ENCODE data around the gene EIF4G2. TPM values are rescaled to one million over a fixed set of nuclear protein-coding genes. Genes with fewer than 3 reads are reported as not detected.
"Not testable (repeated sequence)": the region's sequence is repeated elsewhere in the genome, so short reads cannot be mapped to it uniquely, and the experiment has no call there.

Gene EIF4G2
- total RNA-seq, 2 donors from 2014 or later: 997 to 1,080 TPM

GRCh38 chr11:10829139-10829538 lies 20.4 kb upstream of the EIF4G2 start:
- H3K27me3 Mint-ChIP-seq: peaks cover 0 to 2% of the 10 kb centered on the region in 2 donors
- ATAC-seq (no peak), DNase-seq (ENCODE audit: low spot score) (no peak)
- peaks cover 0 to 6% of the 10 kb centered on the region in 2 donors for H3K4me1 Mint-ChIP-seq (ENCODE audit: low read depth in 2 of 2)
- H3K9me3 Mint-ChIP-seq: no peaks in the 10 kb centered on the region
- no peak overlapping the region for H3K27ac Mint-ChIP-seq
- H3K4me3 Mint-ChIP-seq: no peak overlapping the region
- H3K36me3 Mint-ChIP-seq: no peaks in the 10 kb centered on the region

GRCh38 chr11:10828402-10828801 lies 19.7 kb upstream of the EIF4G2 start:
- no peaks in the 10 kb centered on the region for H3K36me3 Mint-ChIP-seq
- H3K4me1 Mint-ChIP-seq (ENCODE audit: low read depth in 2 of 2): peaks cover 0 to 6% of the 10 kb centered on the region in 2 donors
- peaks cover 0 to 2% of the 10 kb centered on the region in 2 donors for H3K27me3 Mint-ChIP-seq
- DNase-seq (ENCODE audit: low spot score): no peak
- H3K27ac Mint-ChIP-seq: no peak overlapping the region
- no peak overlapping the region for H3K4me3 Mint-ChIP-seq
- H3K9me3 Mint-ChIP-seq: no peaks in the 10 kb centered on the region
- no peak for ATAC-seq

DNA sequence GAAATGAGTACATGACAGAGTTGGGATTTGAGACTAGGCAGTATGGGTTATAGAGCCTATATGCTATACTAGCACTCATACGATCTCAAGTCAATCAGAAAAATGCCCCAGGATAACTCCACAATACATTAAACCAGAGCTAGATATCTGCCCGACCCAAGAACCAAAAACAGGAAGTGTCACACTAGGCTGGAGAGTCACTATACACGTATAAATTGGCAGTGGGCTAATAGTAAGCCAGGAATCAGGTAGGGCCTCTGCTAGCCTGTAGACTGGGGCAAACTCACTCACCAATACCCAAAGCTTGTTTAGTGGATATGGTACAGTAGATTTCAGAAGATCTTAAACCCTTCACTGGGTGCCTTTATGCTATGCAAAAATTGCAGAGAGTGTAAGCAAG lies 16.2 kb upstream of the EIF4G2 start:
- Mint-ChIP-seq H3K36me3 (no peaks in the 10 kb centered on the region), H3K4me1 (ENCODE audit: low read depth in 2 of 2) (peaks cover 0 to 6% of the 10 kb centered on the region in 2 donors), H3K27me3 (no peaks in the 10 kb centered on the region), H3K4me3 (no peak overlapping the region), H3K27ac (no peak overlapping the region), H3K9me3 (no peaks in the 10 kb centered on the region)
- ATAC-seq (no peak), DNase-seq (ENCODE audit: low spot score) (no peak)

DNA sequence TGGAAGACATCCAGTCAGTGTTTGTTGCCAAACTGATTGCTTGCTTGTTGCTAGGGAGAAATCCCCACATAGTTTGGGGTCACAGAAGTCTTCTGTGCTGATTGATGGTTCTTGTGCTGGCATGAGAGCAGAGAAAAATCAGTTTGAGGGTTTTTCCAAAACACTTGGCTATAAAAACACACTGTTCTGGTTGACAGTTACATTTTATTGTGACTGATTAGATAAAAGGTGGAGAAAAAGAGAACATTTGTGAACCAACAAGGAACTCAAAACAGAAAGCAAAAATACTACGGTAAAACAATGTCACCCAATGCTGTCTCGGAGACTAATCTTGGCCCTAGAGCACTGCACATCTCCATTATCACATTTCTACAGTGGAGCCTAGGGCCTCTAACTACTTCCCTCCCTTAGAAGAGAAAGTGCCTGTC lies 14.4 kb upstream of the EIF4G2 start:
- Mint-ChIP-seq H3K36me3 (no peaks in the 10 kb centered on the region), H3K4me1 (ENCODE audit: low read depth in 2 of 2) (peaks cover 0 to 6% of the 10 kb centered on the region in 2 donors), H3K4me3 (no peak overlapping the region), H3K27ac (no peak overlapping the region), H3K9me3 (no peaks in the 10 kb centered on the region), H3K27me3 (no peaks in the 10 kb centered on the region)
- ATAC-seq: no peak
- no peak for DNase-seq (ENCODE audit: low spot score)

DNA sequence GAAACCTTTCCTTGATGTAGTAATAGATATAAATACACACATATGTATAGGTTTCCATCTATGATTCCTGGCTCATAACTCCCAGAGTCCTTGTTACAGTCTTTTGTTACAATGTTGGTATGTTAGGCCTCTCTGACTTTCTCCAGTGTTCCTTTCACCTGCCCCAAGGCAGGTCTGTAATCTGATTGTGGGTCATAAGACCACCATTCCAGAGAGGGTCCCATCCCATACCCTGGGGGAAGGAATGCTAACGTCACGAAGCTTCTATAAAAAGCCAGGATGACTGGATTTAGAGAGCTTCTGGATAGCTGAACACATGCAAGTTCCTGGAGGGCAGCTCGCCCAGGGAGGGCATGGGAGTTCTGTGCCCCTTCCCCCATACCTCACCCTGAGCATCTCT lies 13.8 kb upstream of the EIF4G2 start:
- DNase-seq (ENCODE audit: low spot score); H3K4me1 Mint-ChIP-seq (ENCODE audit: low read depth in 2 of 2); H3K27ac Mint-ChIP-seq; H3K4me3 Mint-ChIP-seq; H3K9me3 Mint-ChIP-seq; ATAC-seq; H3K36me3 Mint-ChIP-seq; H3K27me3 Mint-ChIP-seq: not testable (repeated sequence)

DNA sequence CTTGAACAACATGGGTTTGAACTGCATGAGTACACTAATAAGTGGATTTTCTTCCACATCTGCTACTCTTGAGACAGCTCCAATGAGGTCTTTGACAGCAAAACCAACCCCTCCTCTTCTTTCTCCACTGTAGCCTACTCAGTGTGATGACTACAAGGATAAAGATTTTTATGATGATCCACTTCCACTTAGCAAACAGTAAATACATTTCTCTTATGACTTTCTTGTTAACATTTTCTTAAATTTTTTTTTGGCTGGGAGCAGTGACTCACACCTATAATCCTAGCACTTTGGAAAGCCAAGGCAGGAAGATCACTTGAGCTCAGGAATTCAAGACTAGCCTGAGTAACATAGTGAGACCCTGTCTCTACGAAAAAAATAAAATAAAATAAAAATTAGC lies 9.9 kb upstream of the EIF4G2 start:
- no peak overlapping the region for H3K27ac Mint-ChIP-seq
- no peaks in the 10 kb centered on the region for H3K9me3 Mint-ChIP-seq
- no peak for ATAC-seq
- H3K27me3 Mint-ChIP-seq: peaks cover 15 to 20% of the 10 kb centered on the region in 2 donors
- DNase-seq (ENCODE audit: low spot score): no peak
- H3K36me3 Mint-ChIP-seq: no peaks in the 10 kb centered on the region
- H3K4me3 Mint-ChIP-seq: no peak overlapping the region
- H3K4me1 Mint-ChIP-seq (ENCODE audit: low read depth in 2 of 2): peaks cover 0 to 7% of the 10 kb centered on the region in 2 donors

GRCh38 chr11:10813945-10814344 lies 5.2 kb upstream of the EIF4G2 start:
- no peaks in the 10 kb centered on the region for H3K36me3 Mint-ChIP-seq
- DNase-seq (ENCODE audit: low spot score): no peak
- ATAC-seq: no peak
- H3K27me3 Mint-ChIP-seq: peaks cover 20 to 23% of the 10 kb centered on the region in 2 donors
- H3K9me3 Mint-ChIP-seq: no peaks in the 10 kb centered on the region
- no peak overlapping the region for H3K27ac Mint-ChIP-seq
- no peak overlapping the region for H3K4me3 Mint-ChIP-seq
- peaks cover 9 to 18% of the 10 kb centered on the region in 2 donors for H3K4me1 Mint-ChIP-seq (ENCODE audit: low read depth in 2 of 2)

DNA sequence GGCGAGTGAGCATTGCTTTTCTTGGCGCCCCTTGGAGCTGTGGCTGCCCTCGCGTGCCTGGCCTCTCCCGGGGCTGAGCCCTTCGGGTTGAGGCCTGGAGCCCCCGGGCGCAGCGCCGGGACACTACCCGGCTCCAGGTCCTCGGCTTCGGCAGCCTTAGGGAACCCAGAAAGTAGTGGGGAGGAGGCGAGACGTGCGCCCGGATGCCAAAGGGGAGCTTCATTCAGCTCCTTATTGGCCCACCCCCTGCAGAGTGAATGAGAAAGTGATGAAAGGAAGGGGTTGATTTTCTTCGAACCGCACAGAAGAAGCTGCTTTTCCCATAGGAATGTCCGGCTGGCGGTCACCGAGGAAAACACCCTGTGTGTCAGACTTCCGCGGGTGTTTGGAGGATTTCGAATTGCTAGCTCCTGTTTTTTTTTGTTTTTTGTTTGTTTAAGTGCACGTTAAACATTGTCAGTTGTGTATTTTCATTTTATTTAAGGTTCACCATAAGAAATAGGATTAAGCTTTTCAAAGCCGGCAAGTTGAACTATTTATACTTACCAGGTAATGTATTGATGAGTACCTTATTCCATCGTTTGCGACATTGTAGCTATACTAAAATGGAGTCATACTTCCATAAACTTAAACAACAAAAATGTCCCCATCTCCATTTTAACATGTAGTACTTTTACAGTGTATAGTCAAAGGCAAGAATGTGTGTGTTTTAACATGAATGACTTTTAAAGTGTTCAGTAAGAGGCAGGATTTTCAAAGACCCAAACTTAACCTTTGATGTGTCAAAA lies 841 bp upstream of the EIF4G2 start:
- Mint-ChIP-seq H3K36me3 (peaks cover 27% of the 10 kb centered on the region), H3K4me1 (ENCODE audit: low read depth in 2 of 2) (peaks cover 29 to 40% of the 10 kb centered on the region in 2 donors), H3K9me3 (no peaks in the 10 kb centered on the region), H3K4me3 (peak overlapping the region; percentile 92), H3K27me3 (peaks cover 8 to 16% of the 10 kb centered on the region in 2 donors), H3K27ac (peak overlapping the region; percentile 92 to 97)
- DNase-seq (ENCODE audit: low spot score) (peak; percentile 65), ATAC-seq (peak; percentile 7 to 34)

DNA sequence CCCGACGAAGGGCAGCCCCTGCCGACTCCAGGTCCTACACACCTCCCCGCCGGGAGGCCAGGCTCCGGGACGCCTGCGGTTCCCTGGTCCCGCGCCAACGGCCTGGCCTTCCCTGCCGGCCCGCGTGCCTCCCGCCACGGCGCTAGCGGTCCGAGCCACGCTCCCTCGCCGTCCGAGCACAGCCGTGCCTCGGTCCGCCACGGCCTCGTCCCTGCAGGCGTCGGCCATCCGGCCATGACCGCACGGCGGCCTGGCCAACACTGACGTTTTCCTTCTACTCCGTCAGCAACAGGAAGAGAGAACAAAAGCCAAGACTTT lies 532 bp downstream of the EIF4G2 start:
- ATAC-seq: no peak
- Mint-ChIP-seq H3K36me3 (peaks cover 41% of the 10 kb centered on the region), H3K4me3 (peak overlapping the region; percentile 92), H3K27me3 (peaks cover 0 to 8% of the 10 kb centered on the region in 2 donors), H3K9me3 (no peaks in the 10 kb centered on the region), H3K27ac (peak overlapping the region; percentile 92 to 97), H3K4me1 (ENCODE audit: low read depth in 2 of 2) (peaks cover 40 to 45% of the 10 kb centered on the region in 2 donors)
- DNase-seq (ENCODE audit: low spot score): no peak

DNA sequence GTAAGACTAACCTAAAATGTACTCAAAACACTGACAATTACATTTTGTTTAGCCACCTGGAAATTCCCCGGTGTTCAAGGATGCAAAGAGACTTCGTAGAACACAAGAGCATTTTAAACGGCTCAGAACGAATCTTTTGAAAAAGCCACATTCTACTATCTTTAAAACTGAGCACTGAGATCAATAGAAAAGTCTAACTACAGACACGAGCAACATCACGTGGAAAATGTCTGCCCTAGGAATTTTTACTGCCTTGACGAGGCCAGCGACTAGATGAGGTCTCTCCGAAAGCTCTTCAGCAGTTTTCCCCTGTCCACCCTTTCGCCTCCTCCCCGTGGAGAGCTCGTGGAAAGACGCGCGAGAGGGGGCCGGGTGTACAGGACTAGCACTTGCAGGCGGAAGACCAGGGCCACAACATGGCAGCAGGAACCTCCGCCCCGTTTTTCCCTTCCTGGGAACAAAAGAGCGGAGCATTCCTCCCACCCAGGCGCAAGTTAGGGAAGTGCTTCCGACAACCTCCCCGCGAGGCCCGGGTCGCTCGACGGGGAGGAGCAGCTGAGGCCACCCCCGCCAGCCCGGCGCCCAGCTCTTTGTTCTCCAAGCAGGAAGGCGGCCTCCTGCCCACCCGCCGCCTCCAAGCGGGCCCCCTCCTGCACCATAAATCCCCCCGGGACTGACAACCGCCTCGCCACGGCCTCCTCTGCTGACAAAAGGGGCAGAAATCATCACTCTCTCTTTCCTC lies 1.1 kb downstream of the EIF4G2 start:
- Mint-ChIP-seq H3K36me3 (peaks cover 42% of the 10 kb centered on the region), H3K27ac (peak overlapping the region; percentile 92 to 97), H3K9me3 (no peaks in the 10 kb centered on the region), H3K27me3 (peaks cover 0 to 5% of the 10 kb centered on the region in 2 donors), H3K4me1 (ENCODE audit: low read depth in 2 of 2) (peaks cover 40 to 45% of the 10 kb centered on the region in 2 donors), H3K4me3 (peak overlapping the region; percentile 92)
- peak; percentile 0 to 2 for ATAC-seq
- peak; percentile 69 for DNase-seq (ENCODE audit: low spot score)

DNA sequence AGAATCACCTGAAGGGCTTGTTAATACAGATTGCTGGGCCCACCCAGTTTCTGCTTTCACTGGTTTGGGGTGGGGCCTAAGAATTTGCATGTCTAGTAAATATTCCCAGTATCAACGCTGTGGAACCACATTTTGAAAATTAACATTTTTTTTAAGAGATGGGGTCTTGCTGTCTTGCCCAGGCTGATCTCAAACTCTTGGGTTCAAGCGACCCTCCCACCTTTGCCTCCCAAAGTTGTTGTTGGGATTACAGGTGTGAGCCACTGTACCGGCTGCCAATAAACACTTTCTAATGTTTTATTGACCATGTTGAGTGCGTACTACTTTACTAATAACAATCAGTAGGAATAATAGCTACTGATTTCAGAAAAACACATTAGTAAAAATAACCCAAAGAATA lies 2.5 kb downstream of the EIF4G2 start:
- Mint-ChIP-seq H3K36me3 (peaks cover 52% of the 10 kb centered on the region), H3K27me3 (no peaks in the 10 kb centered on the region), H3K4me3 (peak overlapping the region; percentile 92), H3K27ac (peak overlapping the region; percentile 92 to 97), H3K9me3 (no peaks in the 10 kb centered on the region), H3K4me1 (ENCODE audit: low read depth in 2 of 2) (peaks cover 45 to 50% of the 10 kb centered on the region in 2 donors)
- ATAC-seq (no peak), DNase-seq (ENCODE audit: low spot score) (no peak)

DNA sequence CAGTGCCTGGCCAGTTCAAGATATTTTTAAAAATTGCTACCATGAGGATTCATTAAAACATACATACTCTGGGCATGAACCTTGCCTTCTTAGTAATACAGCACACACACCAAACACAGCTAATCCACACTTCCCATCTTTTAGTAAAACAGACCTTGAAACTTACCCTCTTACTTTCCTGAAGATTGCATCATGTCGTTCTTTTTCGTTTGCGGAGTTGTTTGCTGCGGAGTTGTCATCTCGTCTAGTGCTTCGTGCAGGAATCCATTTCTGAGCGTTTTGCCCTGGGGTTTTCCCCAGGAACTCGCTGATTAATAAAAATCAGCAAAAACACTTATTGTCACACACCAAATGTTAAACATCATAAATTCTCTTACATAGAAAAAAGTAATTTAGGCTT lies 3.0 kb downstream of the EIF4G2 start:
- peaks cover 56% of the 10 kb centered on the region for H3K36me3 Mint-ChIP-seq
- peaks cover 45 to 55% of the 10 kb centered on the region in 2 donors for H3K4me1 Mint-ChIP-seq (ENCODE audit: low read depth in 2 of 2)
- DNase-seq (ENCODE audit: low spot score) (no peak), ATAC-seq (no peak)
- no peaks in the 10 kb centered on the region for H3K9me3 Mint-ChIP-seq
- peak overlapping the region; percentile 92 to 97 for H3K27ac Mint-ChIP-seq
- peak overlapping the region; percentile 92 for H3K4me3 Mint-ChIP-seq
- H3K27me3 Mint-ChIP-seq: no peaks in the 10 kb centered on the region

GRCh38 chr11:10803676-10804075 lies 5.0 kb downstream of the EIF4G2 start:
- H3K27ac Mint-ChIP-seq: peak overlapping the region; percentile 92 to 97
- no peak for DNase-seq (ENCODE audit: low spot score)
- no peak for ATAC-seq
- peaks cover 77% of the 10 kb centered on the region for H3K36me3 Mint-ChIP-seq
- H3K4me1 Mint-ChIP-seq (ENCODE audit: low read depth in 2 of 2): peaks cover 50 to 65% of the 10 kb centered on the region in 2 donors
- H3K9me3 Mint-ChIP-seq: no peaks in the 10 kb centered on the region
- no peaks in the 10 kb centered on the region for H3K27me3 Mint-ChIP-seq
- H3K4me3 Mint-ChIP-seq: no peak overlapping the region

GRCh38 chr11:10800292-10800691 lies 8.4 kb downstream of the EIF4G2 start:
- no peak for DNase-seq (ENCODE audit: low spot score)
- ATAC-seq: no peak
- Mint-ChIP-seq H3K4me3 (peak overlapping the region; percentile 27), H3K36me3 (peaks cover 76% of the 10 kb centered on the region), H3K4me1 (ENCODE audit: low read depth in 2 of 2) (peaks cover 45 to 66% of the 10 kb centered on the region in 2 donors), H3K27me3 (no peaks in the 10 kb centered on the region), H3K27ac (peak overlapping the region; percentile 43 to 75), H3K9me3 (no peaks in the 10 kb centered on the region)

All from natural killer cell treated with Interleukin-12 subunit alpha and Interleukin-12 subunit beta and Interleukin-15 and Interleukin-18, amount 100 ng/mL, for 72 hours (primary cell).